ENCODE measurements around the gene PAPOLG. TPM values are rescaled to one million over a fixed set of nuclear protein-coding genes. Genes with fewer than 3 reads are reported as not detected.

The PAPOLG gene
- total and polyA plus RNA-seq, 9 donors, result 8.0 to 18.4 (median 15.5) TPM

DNA sequence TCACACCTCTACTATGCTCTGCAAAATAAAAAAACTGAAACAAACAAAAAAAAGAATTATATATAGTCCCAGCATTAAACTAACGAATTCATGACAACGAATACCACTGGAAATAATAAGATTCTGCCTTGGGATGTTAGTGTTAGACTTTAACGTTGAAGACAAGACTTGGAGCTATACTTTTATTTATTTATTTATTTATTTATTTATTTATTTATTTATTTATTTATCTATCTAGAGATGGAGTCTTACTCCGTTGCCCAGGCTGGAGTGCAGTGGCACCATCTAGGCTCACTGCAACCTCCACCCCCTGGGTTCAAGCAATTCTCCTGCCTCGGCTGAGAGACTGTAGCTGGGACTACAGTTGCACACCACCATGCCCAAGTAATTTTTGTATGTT, 27.2 kb upstream of the PAPOLG start:
- Histone ChIP-seq H3K9me3 (no peaks in the 10 kb centered on the region), H3K27ac (no peak overlapping the region), H3K27me3 (no peaks in the 10 kb centered on the region), H3K4me3 (no peak overlapping the region), H3K36me3 (no peaks in the 10 kb centered on the region), H3K4me1 (ENCODE audit: insufficient read depth) (no peaks in the 10 kb centered on the region)
- WGBS, 3 donors, result 84 to 91% (median 88%) methylated on average over 5 of the region's 5 CpGs
- TF ChIP-seq EP300 (IDR thresholded peaks at IDR 0.05) (no peak), POLR2A (IDR thresholded peaks at IDR 0.05) (no peak), CTCF (IDR thresholded peaks at IDR 0.05) (no peak)
- DNase-seq, result no peak
- intact Hi-C loops (cut with DNase I), result no loop called here

DNA sequence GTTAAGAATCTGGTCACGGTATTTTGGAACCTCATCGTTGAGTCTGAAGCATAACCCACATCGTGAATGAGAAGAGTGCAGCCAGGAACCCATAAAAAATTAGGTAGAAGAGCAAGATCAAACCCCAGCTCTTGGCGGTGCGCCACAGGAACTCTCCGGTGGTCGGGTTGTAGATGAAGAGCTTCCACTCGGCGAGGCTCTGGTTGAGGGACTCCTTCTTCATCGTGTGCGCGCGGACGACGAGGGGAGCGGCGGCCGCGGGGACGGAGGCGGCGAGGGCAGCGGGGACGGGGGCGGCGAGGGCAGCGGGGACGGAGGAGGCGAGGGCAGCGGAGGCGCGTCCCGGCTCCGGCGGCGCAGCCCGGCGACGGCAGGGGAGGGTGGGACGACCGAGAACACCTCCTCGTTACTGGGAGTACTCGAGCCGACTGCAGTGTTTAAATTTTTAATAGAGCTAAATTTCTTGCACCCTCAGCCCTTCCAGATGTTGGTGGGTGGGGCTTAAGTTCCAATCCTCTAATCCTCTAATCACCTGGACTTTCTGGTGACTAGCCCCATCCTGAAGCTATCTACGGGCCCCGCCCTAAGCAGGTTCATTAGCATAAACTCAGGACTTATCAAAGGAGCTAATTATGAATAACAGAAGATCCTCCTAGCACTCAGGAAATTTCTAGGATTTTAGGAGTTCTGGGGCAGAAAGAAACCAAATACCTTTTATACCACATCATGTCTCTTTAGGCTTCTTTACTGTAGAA, 20.4 kb upstream of the PAPOLG start:
- WGBS, 3 donors, result 1 to 2% (median 1%) methylated on average over 46 of the region's 46 CpGs
- Histone ChIP-seq H3K27me3 (no peaks in the 10 kb centered on the region), H3K4me3 (peak overlapping the region; percentile 23), H3K27ac (no peak overlapping the region), H3K36me3 (no peaks in the 10 kb centered on the region), H3K4me1 (ENCODE audit: insufficient read depth) (no peaks in the 10 kb centered on the region), H3K9me3 (no peaks in the 10 kb centered on the region)
- DNase-seq, result no peak
- TF ChIP-seq POLR2A (IDR thresholded peaks at IDR 0.05), result no peak
- TF ChIP-seq EP300 (IDR thresholded peaks at IDR 0.05), result no peak
- no peak for TF ChIP-seq CTCF (IDR thresholded peaks at IDR 0.05)
- intact Hi-C loops (cut with DNase I), result no loop called here

DNA sequence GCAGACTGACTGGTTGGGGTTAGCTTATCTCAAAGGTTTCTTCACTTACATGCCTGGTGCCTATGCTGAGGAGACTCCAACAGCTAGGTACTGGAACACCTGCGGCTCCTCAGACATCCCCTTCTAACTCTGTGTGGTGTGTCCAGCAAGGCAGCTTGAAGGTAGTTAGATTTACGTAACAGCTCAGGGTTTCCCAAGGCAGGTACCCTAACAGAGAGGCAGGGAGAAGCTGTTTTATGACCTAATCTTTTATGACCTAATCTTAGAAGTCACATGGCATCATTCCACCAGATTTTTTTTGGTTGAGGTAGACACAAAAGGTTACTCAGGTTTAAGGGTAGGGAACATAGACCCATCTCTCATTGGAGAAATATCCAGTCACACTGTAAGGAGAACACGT, 17.4 kb upstream of the PAPOLG start:
- 86 to 91% (median 88%) methylated on average over 3 of the region's 3 CpGs for WGBS, 3 donors
- intact Hi-C loops (cut with DNase I), result no loop called here

GRCh38 chr2:60739156-60739555, 16.9 kb upstream of the PAPOLG start:
- WGBS, 3 donors, result 74 to 87% (median 86%) methylated on average over 6 of the region's 6 CpGs
- intact Hi-C loops (cut with DNase I), result no loop called here

More for the DNA sequence above, 17.4 kb upstream of the PAPOLG start:
- Histone ChIP-seq H3K27me3 (no peaks in the 10 kb centered on the region), H3K36me3 (no peaks in the 10 kb centered on the region), H3K4me1 (ENCODE audit: insufficient read depth) (no peaks in the 10 kb centered on the region), H3K9me3 (no peaks in the 10 kb centered on the region), H3K4me3 (no peak overlapping the region), H3K27ac (no peak overlapping the region)
- DNase-seq, result no peak
- TF ChIP-seq EP300 (IDR thresholded peaks at IDR 0.05), result no peak
- TF ChIP-seq POLR2A (IDR thresholded peaks at IDR 0.05), result no peak
- TF ChIP-seq CTCF (IDR thresholded peaks at IDR 0.05), result no peak

More at GRCh38 chr2:60739156-60739555, 16.9 kb upstream of the PAPOLG start:
- no peak overlapping the region for H3K4me3 ChIP-seq
- H3K27ac ChIP-seq, result no peak overlapping the region
- no peaks in the 10 kb centered on the region for H3K9me3 ChIP-seq
- TF ChIP-seq CTCF (IDR thresholded peaks at IDR 0.05) (no peak), EP300 (IDR thresholded peaks at IDR 0.05) (no peak), POLR2A (IDR thresholded peaks at IDR 0.05) (no peak)
- H3K4me1 ChIP-seq (ENCODE audit: insufficient read depth), result no peaks in the 10 kb centered on the region
- no peaks in the 10 kb centered on the region for H3K27me3 ChIP-seq
- no peaks in the 10 kb centered on the region for H3K36me3 ChIP-seq
- no peak for DNase-seq
